ENCODE measurements around the gene HIBADH. TPM values are rescaled to one million over a fixed set of nuclear protein-coding genes. Genes with fewer than 3 reads are reported as not detected.
A peak's percentile ranks its signal among the peaks of the same experiment; 100 is the strongest.

HIBADH gene
- total and polyA plus RNA-seq, 2 experiments from 2014 or later: 62.5 to 83.8 TPM

GRCh38 chr7:27605689-27606269, 56.9 kb downstream of the HIBADH start:
- Histone ChIP-seq H3K4me1 (ENCODE audit: low read depth) (peaks cover 16% of the 10 kb centered on the region), H3K36me3 (no peaks in the 10 kb centered on the region), H3K27me3 (no peaks in the 10 kb centered on the region), H3K9me3 (ENCODE audit: low read depth) (no peaks in the 10 kb centered on the region), H3K4me3 (no peak overlapping the region), H3K27ac (peak overlapping the region; percentile 20)
- DNase-seq (ENCODE audit: low read depth in 1 of 2, low spot score in 1 of 2): peak; percentile 17 to 47
- TF ChIP-seq CTCF (IDR thresholded peaks at IDR 0.05; ENCODE audit: low read depth, low read length): peak; percentile 49

GRCh38 chr7:27605283-27605682, 57.4 kb downstream of the HIBADH start:
- Histone ChIP-seq H3K4me1 (ENCODE audit: low read depth) (peaks cover 16% of the 10 kb centered on the region), H3K27ac (no peak overlapping the region), H3K4me3 (no peak overlapping the region), H3K36me3 (no peaks in the 10 kb centered on the region), H3K27me3 (no peaks in the 10 kb centered on the region), H3K9me3 (ENCODE audit: low read depth) (no peaks in the 10 kb centered on the region)
- no peak for TF ChIP-seq CTCF (IDR thresholded peaks at IDR 0.05; ENCODE audit: low read depth, low read length)
- no peak for DNase-seq (ENCODE audit: low read depth in 1 of 2, low spot score in 1 of 2)

GRCh38 chr7:27603813-27604212, 58.9 kb downstream of the HIBADH start:
- Histone ChIP-seq H3K9me3 (ENCODE audit: low read depth) (no peaks in the 10 kb centered on the region), H3K27ac (no peak overlapping the region), H3K4me1 (ENCODE audit: low read depth) (peaks cover 16% of the 10 kb centered on the region), H3K4me3 (no peak overlapping the region), H3K36me3 (no peaks in the 10 kb centered on the region), H3K27me3 (no peaks in the 10 kb centered on the region)
- peak in 1 of 2 donors; percentile 12 for DNase-seq (ENCODE audit: low read depth in 1 of 2, low spot score in 1 of 2)
- TF ChIP-seq CTCF (IDR thresholded peaks at IDR 0.05; ENCODE audit: low read depth, low read length): no peak

GRCh38 chr7:27602766-27603165, 59.9 kb downstream of the HIBADH start:
- H3K9me3 ChIP-seq (ENCODE audit: low read depth): no peaks in the 10 kb centered on the region
- H3K4me1 ChIP-seq (ENCODE audit: low read depth): peaks cover 16% of the 10 kb centered on the region
- no peak overlapping the region for H3K27ac ChIP-seq
- H3K36me3 ChIP-seq: no peaks in the 10 kb centered on the region
- DNase-seq (ENCODE audit: low read depth in 1 of 2, low spot score in 1 of 2): no peak
- H3K27me3 ChIP-seq: no peaks in the 10 kb centered on the region
- H3K4me3 ChIP-seq: no peak overlapping the region
- no peak for TF ChIP-seq CTCF (IDR thresholded peaks at IDR 0.05; ENCODE audit: low read depth, low read length)

- no peak for TF ChIP-seq CTCF (IDR thresholded peaks at IDR 0.05; ENCODE audit: low read depth, low read length)
- H3K9me3 ChIP-seq (ENCODE audit: low read depth): no peaks in the 10 kb centered on the region
- no peak overlapping the region for H3K27ac ChIP-seq
- H3K4me1 ChIP-seq (ENCODE audit: low read depth): peaks cover 11% of the 10 kb centered on the region
- DNase-seq (ENCODE audit: low read depth in 1 of 2, low spot score in 1 of 2): no peak
- no peaks in the 10 kb centered on the region for H3K27me3 ChIP-seq
- no peaks in the 10 kb centered on the region for H3K36me3 ChIP-seq
- H3K4me3 ChIP-seq: no peak overlapping the region
Observed at GRCh38 chr7:27601217-27601616, 61.5 kb downstream of the HIBADH start.
